Measurements from ENCODE around the gene SMCR8. TPM values are rescaled to one million over a fixed set of nuclear protein-coding genes. Genes with fewer than 3 reads are reported as not detected.
"Not testable (repeated sequence)": the region's sequence is repeated elsewhere in the genome, so short reads cannot be mapped to it uniquely, and the experiment has no call there.

Gene SMCR8
- total and polyA plus RNA-seq, 2 of the 13 experiments (the other 11 are each of a cell fraction or from before 2014, with no cell fraction given), result 7.6 to 11.8 TPM

DNA sequence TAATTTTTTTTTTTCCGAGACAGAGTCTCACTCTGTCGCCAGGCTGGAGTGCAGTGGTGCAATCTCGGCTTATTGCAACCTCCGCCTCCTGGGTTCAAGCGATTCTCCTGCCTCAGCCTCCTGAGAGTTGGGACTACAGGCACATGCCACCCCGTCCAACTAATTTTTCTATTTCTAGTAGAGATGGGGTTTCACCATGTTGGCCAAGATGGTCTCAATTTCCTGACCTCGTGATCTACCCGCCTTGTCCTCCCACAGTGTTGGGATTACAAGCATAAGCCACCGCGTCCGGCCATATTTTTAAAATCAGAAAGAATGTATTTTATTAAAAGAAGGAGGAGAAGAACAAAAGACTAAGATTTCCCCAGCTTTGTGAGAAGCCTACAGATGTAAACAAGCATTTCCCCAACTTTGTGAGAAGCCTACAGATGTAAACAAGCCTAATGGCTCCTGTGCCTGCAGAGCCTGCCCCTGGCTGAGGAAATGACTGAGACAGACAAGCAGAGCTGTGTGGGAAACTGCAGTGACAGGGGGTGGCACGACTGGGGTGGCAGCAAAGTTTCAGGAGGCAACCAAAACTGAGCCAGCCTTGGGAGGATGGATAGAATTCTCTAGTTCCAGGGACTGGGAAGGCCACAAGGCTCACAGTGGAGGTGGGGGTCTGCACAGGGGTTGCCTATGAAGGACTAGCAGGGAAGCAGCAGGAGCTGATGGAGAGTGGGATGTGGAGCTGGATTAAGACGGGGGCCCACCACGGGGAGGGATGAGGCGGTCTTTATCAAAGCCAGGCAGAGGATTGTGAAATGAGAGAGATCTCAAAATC, 23.2 kb upstream of the SMCR8 start (continued):
- TF ChIP-seq, protein P1, sequence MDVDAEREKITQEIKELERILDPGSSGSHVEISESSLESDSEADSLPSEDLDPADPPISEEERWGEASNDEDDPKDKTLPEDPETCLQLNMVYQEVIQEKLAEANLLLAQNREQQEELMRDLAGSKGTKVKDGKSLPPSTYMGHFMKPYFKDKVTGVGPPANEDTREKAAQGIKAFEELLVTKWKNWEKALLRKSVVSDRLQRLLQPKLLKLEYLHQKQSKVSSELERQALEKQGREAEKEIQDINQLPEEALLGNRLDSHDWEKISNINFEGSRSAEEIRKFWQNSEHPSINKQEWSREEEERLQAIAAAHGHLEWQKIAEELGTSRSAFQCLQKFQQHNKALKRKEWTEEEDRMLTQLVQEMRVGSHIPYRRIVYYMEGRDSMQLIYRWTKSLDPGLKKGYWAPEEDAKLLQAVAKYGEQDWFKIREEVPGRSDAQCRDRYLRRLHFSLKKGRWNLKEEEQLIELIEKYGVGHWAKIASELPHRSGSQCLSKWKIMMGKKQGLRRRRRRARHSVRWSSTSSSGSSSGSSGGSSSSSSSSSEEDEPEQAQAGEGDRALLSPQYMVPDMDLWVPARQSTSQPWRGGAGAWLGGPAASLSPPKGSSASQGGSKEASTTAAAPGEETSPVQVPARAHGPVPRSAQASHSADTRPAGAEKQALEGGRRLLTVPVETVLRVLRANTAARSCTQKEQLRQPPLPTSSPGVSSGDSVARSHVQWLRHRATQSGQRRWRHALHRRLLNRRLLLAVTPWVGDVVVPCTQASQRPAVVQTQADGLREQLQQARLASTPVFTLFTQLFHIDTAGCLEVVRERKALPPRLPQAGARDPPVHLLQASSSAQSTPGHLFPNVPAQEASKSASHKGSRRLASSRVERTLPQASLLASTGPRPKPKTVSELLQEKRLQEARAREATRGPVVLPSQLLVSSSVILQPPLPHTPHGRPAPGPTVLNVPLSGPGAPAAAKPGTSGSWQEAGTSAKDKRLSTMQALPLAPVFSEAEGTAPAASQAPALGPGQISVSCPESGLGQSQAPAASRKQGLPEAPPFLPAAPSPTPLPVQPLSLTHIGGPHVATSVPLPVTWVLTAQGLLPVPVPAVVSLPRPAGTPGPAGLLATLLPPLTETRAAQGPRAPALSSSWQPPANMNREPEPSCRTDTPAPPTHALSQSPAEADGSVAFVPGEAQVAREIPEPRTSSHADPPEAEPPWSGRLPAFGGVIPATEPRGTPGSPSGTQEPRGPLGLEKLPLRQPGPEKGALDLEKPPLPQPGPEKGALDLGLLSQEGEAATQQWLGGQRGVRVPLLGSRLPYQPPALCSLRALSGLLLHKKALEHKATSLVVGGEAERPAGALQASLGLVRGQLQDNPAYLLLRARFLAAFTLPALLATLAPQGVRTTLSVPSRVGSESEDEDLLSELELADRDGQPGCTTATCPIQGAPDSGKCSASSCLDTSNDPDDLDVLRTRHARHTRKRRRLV (CRISPR knock-in tag; IDR thresholded peaks at IDR 0.05), result no peak
- TF ChIP-seq, protein P2, sequence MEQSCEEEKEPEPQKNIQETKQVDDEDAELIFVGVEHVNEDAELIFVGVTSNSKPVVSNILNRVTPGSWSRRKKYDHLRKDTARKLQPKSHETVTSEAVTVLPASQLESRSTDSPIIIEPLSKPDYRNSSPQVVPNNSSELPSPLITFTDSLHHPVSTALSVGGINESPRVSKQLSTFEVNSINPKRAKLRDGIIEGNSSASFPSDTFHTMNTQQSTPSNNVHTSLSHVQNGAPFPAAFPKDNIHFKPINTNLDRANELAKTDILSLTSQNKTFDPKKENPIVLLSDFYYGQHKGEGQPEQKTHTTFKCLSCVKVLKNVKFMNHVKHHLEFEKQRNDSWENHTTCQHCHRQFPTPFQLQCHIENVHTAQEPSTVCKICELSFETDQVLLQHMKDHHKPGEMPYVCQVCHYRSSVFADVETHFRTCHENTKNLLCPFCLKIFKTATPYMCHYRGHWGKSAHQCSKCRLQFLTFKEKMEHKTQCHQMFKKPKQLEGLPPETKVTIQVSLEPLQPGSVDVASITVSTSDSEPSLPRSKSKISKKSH (CRISPR knock-in tag; IDR thresholded peaks at IDR 0.05; ENCODE audit: borderline replicate concordance), result no peak

DNA sequence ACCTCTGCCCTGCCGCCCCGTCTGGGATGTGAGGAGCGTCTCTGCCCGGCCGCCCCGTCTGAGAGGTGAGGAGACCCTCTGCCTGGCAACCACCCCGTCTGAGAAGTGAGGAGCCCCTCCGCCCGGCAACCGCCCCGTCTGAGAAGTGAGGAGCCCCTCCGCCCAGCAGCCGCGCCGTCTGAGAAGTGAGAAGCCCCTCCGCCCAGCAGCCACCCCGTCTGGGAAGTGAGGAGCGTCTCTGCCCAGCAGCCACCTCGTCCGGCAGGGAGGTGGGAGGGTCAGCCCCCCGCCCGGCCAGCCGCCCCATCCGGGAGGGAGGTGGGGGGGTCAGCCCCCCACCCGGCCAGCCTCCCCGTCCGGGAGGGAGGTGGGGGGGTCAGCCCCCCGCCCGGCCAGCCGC, 17.0 kb upstream of the SMCR8 start:
- H2AFZ ChIP-seq (ENCODE audit: low read length); H3K27me3 ChIP-seq (ENCODE audit: control insufficient read depth in 1 of 2, insufficient read depth in 2 of 2, low read length in 2 of 2); H3K4me2 ChIP-seq (ENCODE audit: low read depth, low read length); DNase-seq (ENCODE audit: low spot score); H3K27ac ChIP-seq (ENCODE audit: extremely low read length, insufficient read depth, low read length); FAIRE-seq; H4K20me1 ChIP-seq (ENCODE audit: insufficient read depth, low read length); H3K9me3 ChIP-seq (ENCODE audit: low read length); CTCF ChIA-PET (ENCODE audit: low intra/inter-chr PET ratio, low total read pairs); BruUV-seq (replicated peaks); H3K9ac ChIP-seq (ENCODE audit: insufficient read depth, low read depth, low read length); in situ Hi-C loops (cut with HindIII; ENCODE audit: extremely low pct_ligation_motif_present, low pct_unique_long_range_greater_than_20kb); H3K4me1 ChIP-seq (ENCODE audit: insufficient read depth, low read length); ATAC-seq; intact Hi-C loops (cut with micrococcal nuclease; ENCODE audit: unreplicated experiment); H3K4me3 ChIP-seq (replicated peaks in 1 of 3; ENCODE audit: insufficient read depth in 1 of 3, low read depth in 2 of 3, low read length in 3 of 3); POLR2A ChIA-PET; H3K79me2 ChIP-seq (ENCODE audit: insufficient read depth, low read length): not testable (repeated sequence)
- H3K36me3 ChIP-seq (replicated peaks in 1 of 2; ENCODE audit: control insufficient read depth in 1 of 2, insufficient read depth in 2 of 2, low read length in 2 of 2), result peaks cover 26 to 54% of the 10 kb centered on the region in 2 experiments
- WGBS (ENCODE audit: low lambda C conversion rate), result 88% methylated on average over 6 of the region's 30 CpGs
